ENCODE data around the gene LAMA1. TPM values are rescaled to one million over a fixed set of nuclear protein-coding genes. Genes with fewer than 3 reads are reported as not detected.

The LAMA1 gene
- total RNA-seq, 5 donors from 2014 or later (not counting 1 experiment from before 2014, with no cell fraction given), result 0.09 to 0.43 (median 0.09) TPM; not detected in 2

DNA sequence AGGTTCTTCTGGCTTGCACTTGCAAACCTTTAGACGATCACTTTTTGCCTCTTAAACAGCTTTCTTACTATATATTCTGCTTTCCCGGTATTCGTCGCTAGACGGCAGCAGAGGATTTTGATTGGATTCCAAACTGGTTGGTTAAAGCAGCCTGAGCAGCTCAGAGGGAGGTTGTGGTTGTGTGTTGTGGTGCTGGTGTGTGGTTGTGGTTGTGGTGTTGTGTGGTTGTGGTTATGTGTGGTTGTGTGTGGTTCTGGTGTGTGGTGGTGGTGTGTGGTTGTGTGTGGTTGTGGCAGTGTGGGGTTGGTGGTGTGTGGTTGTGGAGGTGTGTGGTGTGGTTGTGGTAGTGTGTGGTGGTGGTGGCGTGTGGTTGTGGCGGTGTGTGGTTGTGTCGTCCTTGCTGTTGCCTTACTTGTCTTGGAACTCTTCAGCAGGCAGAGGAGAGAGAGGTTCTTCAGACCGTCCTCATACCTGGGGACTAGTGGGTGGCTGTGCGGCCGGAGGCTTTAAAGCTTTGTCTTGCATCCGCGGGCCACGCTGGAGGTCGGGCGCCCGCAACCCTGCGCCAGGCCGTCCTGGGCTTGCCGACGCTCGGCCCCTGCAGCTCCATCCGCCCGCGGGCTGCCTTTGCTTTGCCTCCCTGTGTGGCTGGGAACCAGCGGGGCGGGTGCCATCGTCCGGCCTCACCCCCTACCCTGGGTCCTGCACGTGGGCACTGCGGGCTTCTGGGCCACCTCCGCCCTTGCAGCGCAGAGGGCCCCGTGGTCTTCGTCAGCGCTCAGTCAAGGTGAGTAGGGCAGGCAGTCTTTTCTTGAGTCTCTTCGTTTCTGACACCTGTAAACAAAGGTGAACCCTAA, 197.3 kb downstream of the LAMA1 start:
- no peaks in the 10 kb centered on the region for H3K4me1 Mint-ChIP-seq
- ATAC-seq (replicated peaks in 1 of 4), result no peak
- no peaks in the 10 kb centered on the region for H3K4me1 ChIP-seq (ENCODE audit: control insufficient read depth in 1 of 2, extremely low read depth in 1 of 2, insufficient read depth in 2 of 2, low read length in 2 of 2)
- no peaks in the 10 kb centered on the region for H3K36me3 Mint-ChIP-seq
- WGBS (ENCODE audit: insufficient coverage), result 80% methylated on average over 34 of the region's 37 CpGs
- no peaks in the 10 kb centered on the region for H3K36me3 ChIP-seq (ENCODE audit: control insufficient read depth in 2 of 2, extremely low read depth in 1 of 2, insufficient read depth in 1 of 2, low read length in 1 of 2)
- H3K27me3 Mint-ChIP-seq, result no peaks in the 10 kb centered on the region
- H3K27ac ChIP-seq (ENCODE audit: low read length), result no peak overlapping the region
- peaks cover 0 to 4% of the 10 kb centered on the region in 2 experiments for H3K27me3 ChIP-seq (replicated peaks in 1 of 2; ENCODE audit: control insufficient read depth in 2 of 2, extremely low read depth in 1 of 2, insufficient read depth in 2 of 2, low read length in 1 of 2)
- peak in 1 of 35 experiments; percentile 1 for DNase-seq
- CTCF ChIA-PET, result interaction anchor here in 1 of 2 donors (0.7 kb wide), 1 partner anchor 629 kb away, joined by 3 read pairs; no protein-coding TSS in a partner anchor
- no peak overlapping the region for H3K4me3 ChIP-seq (ENCODE audit: control insufficient read depth in 1 of 2, extremely low read depth in 1 of 2, low read length in 1 of 2)
- no peak overlapping the region for H3K27ac Mint-ChIP-seq
- no peak overlapping the region for H3K4me3 Mint-ChIP-seq
- POLR2A ChIA-PET, result no interaction called here
- H3K9me3 ChIP-seq, result no peaks in the 10 kb centered on the region
- H3K9me3 Mint-ChIP-seq, result peaks cover 3 to 5% (median 4%) of the 10 kb centered on the region in 3 donors

DNA sequence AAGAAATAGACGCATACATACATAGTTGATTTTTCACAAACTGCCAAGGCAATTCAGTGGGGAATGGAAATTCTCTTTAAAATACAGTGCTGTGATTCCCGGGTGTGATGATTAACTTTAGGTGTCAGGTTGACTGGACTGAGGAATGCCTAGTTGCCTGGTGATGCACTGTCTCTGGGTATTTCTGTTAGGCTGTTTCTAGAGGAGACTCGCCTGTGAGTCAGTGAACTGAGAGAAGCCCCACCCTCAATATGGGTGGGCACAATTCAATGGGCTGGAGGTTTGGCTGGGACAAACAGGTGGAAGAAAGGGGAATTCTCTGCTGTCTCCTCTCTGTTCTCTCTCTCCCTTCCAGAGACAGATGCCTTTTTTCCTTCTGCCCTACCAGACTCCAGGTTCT, 200.5 kb downstream of the LAMA1 start:
- Mint-ChIP-seq H3K4me3 (no peak overlapping the region), H3K4me1 (no peaks in the 10 kb centered on the region), H3K27ac (no peak overlapping the region), H3K36me3 (no peaks in the 10 kb centered on the region), H3K27me3 (no peaks in the 10 kb centered on the region), H3K9me3 (peaks cover 0 to 4% (median 4%) of the 10 kb centered on the region in 3 donors)
- Histone ChIP-seq H3K4me1 (ENCODE audit: control insufficient read depth in 1 of 2, extremely low read depth in 1 of 2, insufficient read depth in 2 of 2, low read length in 2 of 2) (no peaks in the 10 kb centered on the region), H3K4me3 (ENCODE audit: control insufficient read depth in 1 of 2, extremely low read depth in 1 of 2, low read length in 1 of 2) (no peak overlapping the region), H3K36me3 (ENCODE audit: control insufficient read depth in 2 of 2, extremely low read depth in 1 of 2, insufficient read depth in 1 of 2, low read length in 1 of 2) (no peaks in the 10 kb centered on the region), H3K9me3 (no peaks in the 10 kb centered on the region), H3K27ac (ENCODE audit: low read length) (no peak overlapping the region), H3K27me3 (replicated peaks in 1 of 2; ENCODE audit: control insufficient read depth in 2 of 2, extremely low read depth in 1 of 2, insufficient read depth in 2 of 2, low read length in 1 of 2) (peaks cover 0 to 4% of the 10 kb centered on the region in 2 experiments)
- CTCF ChIA-PET, result no interaction called here
- no peak for DNase-seq
- POLR2A ChIA-PET, result no interaction called here
- WGBS (ENCODE audit: insufficient coverage), result 60% methylated on average over 2 of the region's 3 CpGs
- no peak for ATAC-seq (replicated peaks in 1 of 4)

DNA sequence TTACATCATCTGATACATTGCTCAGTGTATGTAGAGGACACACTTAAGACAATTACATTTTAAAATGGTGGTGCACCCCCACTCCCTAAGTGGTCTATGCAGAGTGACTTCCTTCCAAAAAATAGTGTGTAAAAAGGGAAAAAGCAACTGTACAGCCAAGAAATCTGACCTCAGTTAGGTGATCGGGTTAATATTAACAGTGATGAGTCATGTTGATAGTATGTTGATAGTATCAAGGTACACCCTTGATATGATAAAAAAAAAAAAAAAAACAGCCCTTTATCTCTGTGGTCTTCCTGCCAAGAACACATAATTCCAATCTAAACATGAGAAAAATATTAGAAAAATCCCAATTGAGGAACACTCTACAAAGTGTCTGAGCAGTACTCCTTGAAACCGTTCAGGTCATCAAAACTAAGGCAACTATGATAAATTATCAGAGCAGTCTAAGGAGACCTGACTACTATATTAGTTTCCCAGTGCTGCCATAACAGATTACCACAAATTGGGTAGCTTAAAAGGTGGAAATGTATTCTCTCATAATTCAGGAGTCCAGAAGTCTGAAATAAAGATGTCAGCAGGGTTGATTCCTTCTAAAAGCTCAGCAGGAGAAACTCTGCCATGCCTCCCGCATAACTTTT, 216.2 kb downstream of the LAMA1 start:
- CTCF ChIA-PET, result no interaction called here
- Histone ChIP-seq H3K9me3 (no peaks in the 10 kb centered on the region), H3K4me1 (ENCODE audit: control insufficient read depth in 1 of 2, extremely low read depth in 1 of 2, insufficient read depth in 2 of 2, low read length in 2 of 2) (no peaks in the 10 kb centered on the region), H3K4me3 (ENCODE audit: control insufficient read depth in 1 of 2, extremely low read depth in 1 of 2, low read length in 1 of 2) (no peak overlapping the region), H3K36me3 (ENCODE audit: control insufficient read depth in 2 of 2, extremely low read depth in 1 of 2, insufficient read depth in 1 of 2, low read length in 1 of 2) (no peaks in the 10 kb centered on the region), H3K27me3 (replicated peaks in 1 of 2; ENCODE audit: control insufficient read depth in 2 of 2, extremely low read depth in 1 of 2, insufficient read depth in 2 of 2, low read length in 1 of 2) (no peaks in the 10 kb centered on the region), H3K27ac (ENCODE audit: low read length) (no peak overlapping the region)
- no peak for ATAC-seq (replicated peaks in 1 of 4)
- H3K27ac Mint-ChIP-seq, result no peak overlapping the region
- POLR2A ChIA-PET, result no interaction called here
- H3K4me3 Mint-ChIP-seq, result no peak overlapping the region
- no CpG with 5 or more reads among the region's 3 CpGs for WGBS (ENCODE audit: insufficient coverage)
- H3K9me3 Mint-ChIP-seq, result peaks cover 12 to 24% (median 20%) of the 10 kb centered on the region in 3 donors
- no peaks in the 10 kb centered on the region for H3K27me3 Mint-ChIP-seq
- H3K36me3 Mint-ChIP-seq, result no peaks in the 10 kb centered on the region
- H3K4me1 Mint-ChIP-seq, result no peaks in the 10 kb centered on the region
- DNase-seq, result no peak

DNA sequence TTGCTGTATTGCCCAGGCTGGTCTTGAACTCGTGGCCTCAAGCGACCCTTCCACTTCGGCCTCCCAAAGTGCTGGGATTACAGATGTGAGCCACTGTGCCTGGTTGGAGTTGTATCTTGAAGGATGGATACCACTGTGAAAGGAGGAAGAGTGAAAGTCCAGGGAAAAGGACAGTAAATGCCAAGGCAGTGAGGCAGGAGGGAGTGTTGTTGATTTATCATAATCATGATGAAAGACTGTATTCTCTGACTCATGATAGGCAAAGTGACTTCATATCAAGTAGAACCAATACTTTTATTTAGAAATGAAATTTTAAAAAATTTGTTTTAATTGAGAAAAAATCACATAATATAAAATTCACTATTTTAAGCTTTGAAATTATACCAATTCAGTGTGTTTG, 225.8 kb downstream of the LAMA1 start:
- Histone ChIP-seq H3K4me1 (ENCODE audit: control insufficient read depth in 1 of 2, extremely low read depth in 1 of 2, insufficient read depth in 2 of 2, low read length in 2 of 2) (no peaks in the 10 kb centered on the region), H3K27me3 (replicated peaks in 1 of 2; ENCODE audit: control insufficient read depth in 2 of 2, extremely low read depth in 1 of 2, insufficient read depth in 2 of 2, low read length in 1 of 2) (peaks cover 0 to 3% of the 10 kb centered on the region in 2 experiments), H3K9me3 (no peaks in the 10 kb centered on the region), H3K27ac (ENCODE audit: low read length) (no peak overlapping the region), H3K36me3 (ENCODE audit: control insufficient read depth in 2 of 2, extremely low read depth in 1 of 2, insufficient read depth in 1 of 2, low read length in 1 of 2) (no peaks in the 10 kb centered on the region), H3K4me3 (ENCODE audit: control insufficient read depth in 1 of 2, extremely low read depth in 1 of 2, low read length in 1 of 2) (no peak overlapping the region)
- Mint-ChIP-seq H3K9me3 (no peaks in the 10 kb centered on the region), H3K27ac (no peak overlapping the region), H3K4me1 (no peaks in the 10 kb centered on the region), H3K36me3 (no peaks in the 10 kb centered on the region), H3K27me3 (no peaks in the 10 kb centered on the region), H3K4me3 (no peak overlapping the region)
- ChIA-PET POLR2A (no interaction called here), CTCF (no interaction called here)
- 85% methylated on average over 3 of the region's 3 CpGs for WGBS (ENCODE audit: insufficient coverage)
- DNase-seq, result no peak
- ATAC-seq (replicated peaks in 1 of 4), result no peak

Other genes starting within 250 kb of the LAMA1 start
- not detected for gene LRRC30, start 113.3 kb upstream of the LAMA1 start, total RNA-seq